OCI-M2 (cell line): ENCODE data around the gene IGFBP5.
A peak's percentile ranks its signal among the peaks of the same experiment; 100 is the strongest.

ENCODE experiments used
- DNase-seq: peaks from one replicate; lab custom pipeline; 2025; ENCODE audit not compliant: unreplicated experiment; lab: John Stamatoyannopoulos, UW

The IGFBP5 gene

DNA sequence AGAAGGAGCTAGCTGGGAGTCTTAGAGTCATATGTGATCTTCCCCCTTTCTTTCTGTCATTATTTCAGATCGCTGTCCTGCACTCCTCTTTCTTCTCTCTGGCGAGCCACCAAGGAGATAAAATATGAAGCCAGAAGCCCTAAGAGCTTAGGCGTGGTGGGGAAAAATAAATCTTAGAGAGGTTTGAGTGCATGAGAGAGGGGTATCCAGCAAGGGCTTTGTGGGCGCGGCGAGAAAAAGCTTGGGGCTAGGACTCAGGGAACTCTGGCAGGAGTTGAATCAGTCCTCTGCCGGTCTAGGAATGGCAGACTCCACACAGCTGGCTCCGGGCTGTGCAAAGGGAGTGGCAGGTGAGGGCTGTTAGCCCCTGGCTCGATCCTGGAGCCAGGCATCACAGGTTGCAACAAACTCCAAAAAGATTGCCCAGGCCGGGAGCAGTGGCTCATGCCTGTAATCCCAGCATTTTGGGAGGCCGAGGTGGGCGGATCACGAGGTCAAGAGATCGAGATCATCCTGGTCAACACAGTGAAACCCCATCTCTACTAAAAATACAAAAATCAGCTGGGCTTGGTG lies 20.1 kb upstream of the IGFBP5 start:
- no peak for DNase-seq

DNA sequence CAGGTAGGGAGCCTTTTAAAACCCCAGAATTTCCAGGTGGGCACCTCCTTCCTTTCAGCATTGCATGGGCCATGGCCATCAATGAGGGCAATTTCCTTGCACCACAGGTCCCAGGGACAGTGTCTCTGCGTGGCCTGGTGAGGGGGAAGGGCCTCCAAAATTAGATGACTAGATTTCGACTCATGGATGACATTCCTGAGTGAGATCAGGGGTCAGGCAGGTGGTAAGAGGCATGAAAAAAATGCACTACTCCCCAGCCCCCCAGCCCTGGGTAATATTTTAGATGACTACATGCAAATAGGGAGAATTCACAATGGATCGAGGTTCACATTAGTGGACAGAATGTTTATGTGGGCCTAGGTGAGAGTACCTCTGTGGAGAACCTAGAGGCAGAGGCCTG lies 19.0 kb upstream of the IGFBP5 start:
- DNase-seq, result no peak

DNA sequence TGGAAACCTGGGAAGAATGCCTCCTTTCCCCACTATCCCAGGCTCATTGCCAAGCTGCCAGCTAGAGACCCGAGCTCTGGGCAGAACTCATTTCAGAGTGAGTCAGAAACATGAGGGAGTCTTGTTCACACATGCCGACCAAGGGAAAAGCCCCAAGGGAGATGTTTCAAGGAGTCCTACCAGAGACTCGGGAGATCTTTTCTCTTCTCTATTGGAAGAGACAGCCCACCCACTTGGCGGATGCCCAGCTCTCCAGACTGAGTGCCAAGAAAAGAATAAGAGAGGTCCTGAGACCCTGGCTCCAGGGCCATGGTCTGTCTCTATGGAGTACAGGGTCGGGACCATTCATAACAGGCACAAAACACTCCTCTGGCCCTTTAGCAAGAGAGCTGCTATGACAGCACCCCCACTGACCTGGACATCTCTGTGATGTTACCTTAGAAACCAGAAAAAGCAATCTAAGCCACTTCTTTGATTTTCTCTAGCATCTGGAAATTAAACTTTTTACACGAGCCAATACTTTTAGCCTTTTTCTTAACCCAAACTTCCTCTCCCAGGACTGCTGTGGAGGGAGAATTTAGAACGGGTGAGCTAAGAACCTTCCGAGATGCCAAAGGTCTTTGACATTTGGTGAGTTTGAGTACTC lies 18.5 kb upstream of the IGFBP5 start:
- DNase-seq, result no peak

DNA sequence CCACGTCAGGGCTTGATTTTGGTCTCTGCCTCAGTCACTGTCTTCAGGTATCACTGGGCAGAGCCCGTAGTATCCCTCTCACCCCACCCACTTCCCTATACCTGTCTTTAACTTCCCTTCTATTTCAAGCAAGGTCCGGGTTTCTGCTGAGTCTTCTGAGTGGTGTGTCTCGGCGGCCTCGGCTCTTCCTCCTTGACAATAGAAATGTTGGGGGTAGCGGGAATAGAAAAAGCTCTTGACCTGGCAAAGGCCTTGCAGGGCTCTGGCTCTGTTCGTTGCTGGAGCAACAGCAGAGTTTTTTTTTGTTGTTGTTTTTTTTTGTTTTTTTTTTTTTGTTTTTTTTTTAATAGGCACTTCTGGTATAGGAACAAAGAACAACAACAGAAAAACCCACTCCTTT lies 16.0 kb upstream of the IGFBP5 start:
- no peak for DNase-seq

DNA sequence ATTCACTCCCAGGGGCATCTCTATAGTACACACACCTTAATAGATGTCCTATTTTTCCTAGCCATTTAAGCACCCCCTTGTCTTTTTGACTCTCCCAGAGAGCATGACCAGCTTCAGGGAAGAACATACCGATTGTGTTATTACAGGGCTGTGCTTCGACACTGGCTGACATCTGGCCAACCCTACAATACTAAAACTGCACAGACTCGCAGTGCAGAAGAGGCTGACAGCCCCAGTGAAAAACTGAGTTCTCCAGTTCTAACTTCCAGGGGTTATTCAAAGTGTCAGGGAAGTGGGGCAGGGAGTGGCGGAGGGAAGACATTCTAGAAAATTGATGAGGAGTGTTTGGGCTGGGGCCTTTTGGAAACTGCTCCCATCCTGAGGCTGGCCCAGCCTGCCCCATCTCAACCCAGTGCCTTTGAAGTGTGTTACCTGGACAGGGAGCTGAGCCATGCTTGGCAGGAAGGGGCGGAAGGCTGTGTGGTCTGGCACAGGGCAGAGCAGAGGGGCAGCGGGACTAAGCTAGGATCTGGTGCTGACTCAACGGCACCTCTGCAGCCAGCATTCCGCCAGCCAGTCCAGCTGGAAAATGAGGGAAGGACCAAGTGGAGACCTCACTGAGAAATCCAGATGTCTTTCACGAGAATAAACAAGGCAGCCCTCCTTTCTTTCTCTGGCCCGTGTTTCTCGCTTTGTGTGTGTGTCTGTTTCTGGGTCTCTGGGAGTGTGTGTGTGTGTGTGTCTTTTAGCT lies 15.4 kb upstream of the IGFBP5 start:
- no peak for DNase-seq

DNA sequence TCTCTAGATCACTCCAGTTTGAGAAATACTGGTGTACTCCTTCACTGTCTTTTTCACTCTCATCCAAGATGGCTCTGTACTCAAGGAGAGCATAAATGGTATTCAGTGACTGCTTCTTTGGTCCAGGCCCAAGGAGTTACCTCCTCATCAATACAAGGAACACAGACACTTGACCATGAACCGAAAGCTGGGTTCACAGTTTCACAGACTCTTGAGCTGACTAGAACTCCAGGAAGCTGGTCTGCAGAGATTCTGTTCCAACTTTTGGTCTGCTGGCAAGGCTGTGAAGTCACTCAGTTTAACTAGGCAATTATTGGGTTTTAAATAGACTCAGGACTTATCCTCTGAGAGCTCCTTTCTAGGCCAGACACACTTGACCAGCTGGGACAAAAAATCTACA lies 7.4 kb upstream of the IGFBP5 start:
- no peak for DNase-seq

DNA sequence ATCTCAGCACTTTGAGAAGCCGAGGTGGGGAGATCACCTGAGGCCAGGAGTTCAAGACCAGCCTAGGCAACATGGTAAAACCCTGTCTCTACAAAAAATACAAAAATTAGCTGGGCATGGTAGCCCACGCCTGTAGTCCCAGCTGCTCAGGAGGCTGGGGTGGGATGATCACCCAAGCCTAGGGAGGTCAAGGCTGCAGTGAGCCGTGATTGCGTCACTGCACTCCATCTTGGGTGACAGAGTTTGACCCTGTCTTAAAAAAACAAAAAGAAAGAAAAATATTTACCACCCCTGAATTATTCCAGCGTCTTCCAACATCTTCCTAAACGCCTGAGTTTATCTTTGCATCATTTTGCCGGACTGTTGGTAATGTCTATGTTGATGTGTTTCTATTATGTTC lies 6.2 kb upstream of the IGFBP5 start:
- no peak for DNase-seq

DNA sequence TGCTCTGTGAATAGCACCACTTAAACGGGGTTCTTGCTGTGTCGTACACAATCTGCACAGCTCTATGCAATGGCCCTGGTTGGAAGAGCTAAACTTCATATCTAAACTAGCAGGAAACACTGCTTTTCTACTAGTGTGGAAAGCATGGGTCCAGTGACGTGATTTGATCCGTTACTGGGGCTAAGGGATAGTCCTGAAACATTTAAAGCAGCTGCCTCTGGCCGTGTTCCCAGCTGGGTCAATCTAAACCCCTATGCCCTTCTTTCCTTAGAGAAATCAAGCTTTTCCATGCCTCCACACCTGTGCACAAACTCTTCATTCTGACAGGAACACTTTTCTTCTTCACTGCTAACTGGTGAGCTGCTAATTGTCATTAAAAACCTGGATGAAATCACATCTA lies 5.4 kb upstream of the IGFBP5 start:
- DNase-seq, result no peak

DNA sequence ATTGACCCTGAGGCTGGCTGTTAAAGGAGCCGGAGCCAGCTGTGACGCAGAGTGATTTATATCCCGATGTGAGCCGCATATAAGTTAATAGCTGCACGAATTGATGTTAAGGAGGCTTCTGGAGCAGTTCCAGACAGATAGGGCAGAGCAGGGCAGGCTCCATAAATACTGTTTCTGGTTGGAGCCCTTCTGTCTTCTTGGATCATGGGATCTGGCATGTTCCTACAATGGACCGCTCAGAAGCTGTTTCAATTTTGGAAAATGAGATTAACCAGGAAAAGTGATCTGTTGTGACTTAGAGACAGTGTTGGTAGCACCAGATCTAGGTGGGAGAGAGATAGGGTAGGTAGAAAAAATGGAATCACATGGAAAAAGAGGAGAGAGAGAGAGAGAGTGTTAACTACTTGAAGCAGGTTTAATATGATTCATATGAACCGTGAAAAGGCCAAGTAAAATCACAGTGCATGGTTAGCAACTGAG lies 4.8 kb upstream of the IGFBP5 start:
- DNase-seq, result no peak

DNA sequence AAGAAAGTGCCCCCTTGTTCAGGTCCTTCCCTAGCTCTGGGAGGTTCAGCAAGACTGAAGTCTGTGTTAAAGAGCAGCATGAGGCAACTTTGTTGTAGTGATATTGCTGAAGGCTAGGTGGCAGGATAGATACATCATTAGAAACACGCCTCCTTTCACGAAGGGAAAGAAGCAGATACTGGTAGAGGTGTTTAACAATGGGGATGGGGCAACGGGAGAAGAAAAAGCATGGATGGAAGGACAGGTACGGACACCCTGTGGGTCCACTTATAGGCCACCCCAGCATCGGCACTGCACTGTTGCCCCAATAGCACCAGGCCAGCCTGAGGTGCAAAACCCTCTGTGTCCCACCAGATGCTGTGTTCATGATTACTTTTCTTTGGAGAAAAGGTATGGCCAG lies 3.5 kb upstream of the IGFBP5 start:
- DNase-seq, result no peak

DNA sequence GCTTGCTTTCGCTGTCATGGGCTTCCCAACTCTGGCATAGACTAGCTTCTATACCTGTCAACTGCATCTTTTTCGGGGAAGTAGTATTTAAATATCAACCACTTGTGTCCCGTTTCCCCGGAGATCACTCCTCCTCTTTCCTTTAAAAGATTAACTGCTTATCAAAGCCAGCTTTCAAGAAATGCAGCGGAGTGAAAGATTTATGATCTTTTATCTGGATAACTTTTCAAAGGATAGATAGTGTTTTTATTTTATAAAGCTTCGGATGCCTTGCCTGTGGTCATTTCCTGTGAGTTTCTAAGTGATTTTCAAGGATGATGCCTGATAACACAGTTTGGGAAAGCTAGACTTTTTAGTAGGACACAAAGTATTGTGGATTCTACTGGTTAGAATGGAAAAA lies 2.9 kb upstream of the IGFBP5 start:
- DNase-seq, result no peak

DNA sequence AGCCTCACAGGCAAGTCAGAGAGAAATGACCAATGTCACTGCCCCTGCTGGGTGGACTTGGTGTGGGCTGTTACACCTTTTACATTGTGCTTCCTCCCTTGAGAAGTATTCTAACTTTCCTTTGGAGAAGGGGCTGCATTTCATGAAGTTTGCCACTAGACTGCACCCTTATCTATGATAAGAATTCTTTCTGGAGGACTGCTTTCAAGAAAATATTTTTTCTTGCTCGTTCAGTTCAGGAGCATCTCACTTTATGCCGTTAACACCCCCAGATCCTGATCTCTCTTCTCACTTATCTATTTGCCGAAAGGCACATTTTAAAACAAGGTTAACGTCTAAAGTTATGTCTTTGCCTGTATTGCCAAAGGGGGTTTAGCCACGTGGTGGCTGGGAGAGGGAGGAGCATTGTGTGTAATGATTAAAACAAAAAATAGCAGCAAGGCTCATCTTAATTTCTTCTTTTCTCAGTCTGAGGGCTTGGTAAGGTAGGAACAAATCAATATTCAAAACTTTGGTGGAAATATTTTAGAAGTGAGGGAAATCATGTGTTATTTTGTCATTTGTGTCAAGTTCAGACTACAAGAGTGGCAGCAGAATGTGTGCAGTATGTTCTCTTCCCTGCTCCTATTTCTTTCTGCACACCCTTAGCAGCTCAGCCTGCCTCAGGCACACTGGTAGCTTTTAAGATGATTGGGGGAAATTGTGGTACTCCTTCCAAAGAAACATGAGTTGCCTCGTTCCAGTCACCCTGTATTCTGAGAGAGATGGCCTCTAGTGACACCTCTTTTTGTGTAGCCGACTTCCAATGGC lies 1.6 kb upstream of the IGFBP5 start:
- DNase-seq, result no peak

DNA sequence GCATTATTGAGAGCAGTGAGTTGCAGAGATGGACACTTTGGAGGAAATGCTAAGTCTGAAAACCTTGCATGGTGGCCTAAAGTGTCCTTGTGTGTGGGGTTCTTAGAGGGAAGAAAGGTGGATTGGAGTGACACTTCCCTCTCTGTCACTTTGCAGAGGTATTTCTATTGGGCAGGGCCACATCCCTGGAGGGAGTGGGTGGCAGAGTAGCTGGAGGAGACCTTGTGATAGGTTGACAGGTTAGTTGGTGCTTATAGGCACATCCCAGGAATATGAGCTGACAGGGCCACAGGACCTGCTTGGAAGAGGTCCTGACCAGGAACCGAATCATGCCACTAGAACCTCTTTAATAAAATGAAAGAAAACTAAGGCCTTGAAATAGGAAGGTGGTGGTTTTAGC lies 972 bp upstream of the IGFBP5 start:
- DNase-seq, result no peak

DNA sequence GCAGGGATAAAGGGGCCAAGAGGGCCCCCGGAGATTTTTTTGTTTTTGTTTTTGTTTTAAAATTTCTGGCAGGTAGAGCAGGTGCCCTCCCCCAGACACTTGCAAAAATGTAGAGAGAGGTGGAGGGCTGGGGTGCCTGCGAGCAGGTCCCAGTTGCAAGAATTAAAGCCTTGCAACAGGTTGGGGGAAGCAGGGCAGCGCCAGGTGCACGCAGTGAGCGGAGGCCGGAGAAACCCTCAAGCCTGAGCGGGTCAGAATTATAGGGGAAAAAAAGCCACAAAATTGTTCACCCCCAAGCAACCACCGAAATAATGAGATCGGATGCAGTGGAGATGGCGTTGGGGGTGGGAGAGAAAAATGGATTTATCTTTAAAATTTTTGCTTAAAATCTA lies 527 bp downstream of the IGFBP5 start:
- no peak for DNase-seq

DNA sequence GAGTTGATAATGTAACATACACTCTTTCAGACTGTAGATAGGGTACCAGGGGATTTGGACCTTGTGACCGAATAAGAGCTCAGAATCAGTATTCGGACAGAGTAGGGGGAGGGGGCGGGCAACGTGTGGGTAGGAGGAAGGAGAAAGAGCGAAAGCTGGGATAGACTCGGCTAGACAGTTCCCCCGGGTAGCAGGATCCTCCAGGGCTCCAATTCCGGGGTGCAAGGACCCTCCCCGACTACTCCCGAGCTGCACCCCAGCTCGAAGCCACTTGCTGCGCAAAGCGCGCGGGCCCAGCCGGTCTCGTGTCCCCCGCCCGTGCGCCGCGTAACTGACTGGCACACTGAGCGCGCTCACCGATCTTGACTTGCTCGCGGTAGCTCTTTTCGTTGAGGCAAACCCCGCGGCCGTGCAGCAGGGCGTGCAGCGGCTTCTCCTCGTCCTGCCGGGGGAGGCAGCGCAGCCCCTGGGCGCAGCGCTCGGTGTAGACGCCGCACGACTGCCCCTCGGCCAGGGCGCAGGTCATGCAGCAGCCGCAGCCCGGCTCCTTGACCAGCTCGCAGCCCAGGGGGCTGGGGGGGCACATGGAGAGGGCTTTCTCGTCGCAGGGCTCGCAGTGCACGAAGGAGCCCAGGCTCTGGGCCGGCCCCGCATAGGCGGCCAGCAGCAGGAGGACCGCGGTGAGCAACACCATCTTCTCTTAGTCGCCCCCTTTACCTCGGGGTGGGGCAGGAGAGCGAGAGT lies 1.1 kb downstream of the IGFBP5 start:
- no peak for DNase-seq

DNA sequence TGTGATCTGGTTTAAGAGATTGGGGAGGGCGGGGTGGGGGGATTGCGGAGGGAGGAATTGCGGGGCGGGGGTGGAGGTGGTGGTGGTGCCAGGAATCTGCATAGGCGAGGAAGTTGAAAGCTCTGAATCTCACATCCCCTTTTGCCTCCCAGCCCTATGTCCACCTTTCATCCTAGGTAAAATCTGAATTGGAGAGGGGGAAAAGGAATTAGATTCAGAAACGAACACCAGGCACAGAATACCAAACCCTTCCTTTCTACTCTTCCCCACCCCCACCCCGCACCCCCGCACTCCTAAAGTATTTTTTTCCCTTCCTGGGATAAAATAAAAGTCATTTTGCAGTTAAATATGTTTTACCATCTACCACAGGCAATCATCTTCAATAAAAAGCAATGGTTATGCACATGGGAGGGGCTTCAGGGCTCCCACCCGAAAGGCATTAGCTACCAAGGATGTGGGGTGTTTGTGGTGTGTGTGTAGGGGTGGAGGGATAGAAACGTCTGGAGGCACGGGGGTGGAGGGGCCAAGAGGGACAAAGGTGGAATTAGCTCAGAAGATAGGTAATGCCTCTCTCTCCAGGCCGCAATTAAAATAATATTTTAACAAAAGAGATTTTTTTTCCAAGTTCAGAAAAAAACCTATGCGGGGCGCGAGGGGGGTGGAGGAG lies 1.8 kb downstream of the IGFBP5 start:
- DNase-seq, result no peak

DNA sequence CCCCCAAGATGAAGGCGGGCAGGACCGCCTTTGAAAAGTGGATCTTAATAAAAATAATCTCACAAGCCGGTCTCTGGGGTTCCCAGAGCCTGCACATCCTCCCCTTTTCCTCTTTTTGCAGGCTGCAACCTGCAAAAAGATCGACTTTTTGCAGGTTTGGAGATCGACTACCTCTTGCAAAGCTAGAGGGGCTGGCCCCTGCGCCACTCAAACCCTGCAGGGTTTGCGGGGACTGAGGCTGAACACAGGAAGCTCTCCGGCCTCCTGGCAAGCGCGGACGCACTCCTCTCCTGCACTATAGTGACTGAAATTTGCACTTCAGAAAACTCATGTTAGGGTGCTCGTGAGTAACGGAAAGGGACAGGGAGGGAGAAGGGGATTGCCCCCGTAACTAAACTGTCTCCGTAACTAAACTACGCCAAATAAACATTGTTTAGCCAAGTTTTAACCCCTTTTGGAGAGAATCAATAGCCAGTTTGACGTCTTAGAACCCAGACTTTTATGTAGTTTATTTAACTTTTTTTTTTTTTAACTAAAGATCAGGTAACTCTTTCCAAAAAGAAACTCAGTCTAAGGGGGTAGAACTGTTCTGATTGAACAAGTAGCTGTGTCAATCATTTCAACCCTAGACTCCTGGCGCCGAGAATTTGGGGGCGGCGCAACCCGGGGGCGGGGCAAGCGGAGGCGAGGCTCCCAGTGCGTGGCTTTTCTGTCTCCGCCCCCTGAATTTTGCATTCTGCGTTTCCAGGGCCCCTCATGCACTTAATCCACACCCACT lies 2.5 kb downstream of the IGFBP5 start:
- peak; percentile 26 for DNase-seq

DNA sequence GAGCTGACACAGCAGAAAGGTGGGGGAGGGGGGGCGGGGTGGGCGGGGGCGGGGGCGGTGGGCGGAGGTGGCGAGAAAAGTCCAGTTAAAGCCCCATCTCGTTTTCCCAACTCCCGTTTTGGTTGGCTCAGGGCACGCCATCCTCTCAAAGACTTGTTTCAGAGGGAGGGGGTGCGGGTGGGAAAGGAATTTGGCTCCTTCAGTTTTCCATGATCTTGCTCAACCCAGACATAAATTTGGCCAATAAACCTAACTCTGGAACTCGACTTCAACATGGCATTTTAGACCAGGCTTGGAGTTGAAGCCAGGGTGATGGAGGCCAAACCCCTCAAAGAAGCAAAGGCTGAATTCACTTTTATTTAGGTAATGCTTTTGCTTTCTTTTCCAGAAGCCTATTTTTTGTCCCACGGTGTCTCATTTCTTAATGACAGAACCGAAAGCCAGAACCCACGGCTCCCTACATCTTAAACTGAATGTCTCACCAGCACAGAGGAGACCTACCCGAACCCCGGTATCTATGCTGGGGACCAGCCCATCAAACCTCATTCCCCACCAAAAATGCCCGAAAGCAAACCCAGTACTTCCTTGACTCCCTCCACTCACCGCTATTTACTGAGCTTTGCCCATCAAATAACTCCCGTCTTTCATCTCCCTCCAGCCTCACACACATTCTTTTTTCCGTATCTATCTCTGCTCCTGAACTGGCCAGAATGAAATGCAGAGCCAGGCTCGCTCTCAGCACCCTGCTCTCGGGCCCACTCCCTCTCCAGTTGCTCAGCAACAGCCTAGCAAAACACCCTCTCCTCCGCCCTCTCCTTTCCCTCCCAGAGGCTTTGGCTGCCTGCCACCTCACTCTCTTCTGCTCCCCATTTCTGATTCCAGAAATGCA lies 4.3 kb downstream of the IGFBP5 start:
- DNase-seq, result no peak

DNA sequence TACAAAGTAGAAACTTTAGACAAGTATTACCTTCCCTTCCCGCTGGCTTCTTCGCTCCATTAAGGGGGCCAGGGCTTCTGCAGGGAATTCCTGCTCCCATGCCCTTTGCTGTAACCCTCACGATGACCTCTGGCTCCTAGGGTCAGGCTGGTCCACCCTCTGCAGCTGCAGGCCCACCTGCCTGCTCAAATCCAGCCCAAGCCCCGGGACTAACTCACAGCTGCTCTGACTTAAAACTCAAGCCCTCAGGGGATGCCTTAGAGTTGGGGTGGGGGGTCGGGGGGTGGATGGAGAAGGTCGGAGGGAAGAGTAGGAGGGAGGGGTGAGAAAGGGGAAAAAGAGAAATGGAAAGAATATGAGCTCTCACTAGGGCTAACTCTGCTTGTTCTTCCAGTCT lies 4.9 kb downstream of the IGFBP5 start:
- no peak for DNase-seq
